Chondrocyte (in vitro differentiated cells): ENCODE results near the gene FYN. TPM values are rescaled to one million over a fixed set of nuclear protein-coding genes. Genes with fewer than 3 reads are reported as not detected.

Source experiments
- DNase-seq: peaks from one replicate; pipeline ENCODE4 v3.0.0; 2021; ENCODE audit warnings: mixed read lengths, low spot score
- H3K27ac Mint-ChIP-seq: one replicate; pipeline ENCODE4 v1.8.0; 2021; ENCODE audit warnings: mild to moderate bottlenecking, moderate library complexity, mixed read lengths; ENCODE audit not compliant: unreplicated experiment
- H3K27me3 Mint-ChIP-seq: 2 replicates; pipeline ENCODE4 v1.8.0; 2021; ENCODE audit warnings: low read depth, mixed read lengths
- H3K36me3 Mint-ChIP-seq: 2 replicates; pipeline ENCODE4 v1.8.0; 2021; ENCODE audit warnings: low read depth, mixed read lengths
- H3K4me1 Mint-ChIP-seq: 2 replicates; pipeline ENCODE4 v1.8.0; 2021; ENCODE audit warnings: low read depth, mild to moderate bottlenecking, mixed read lengths
- H3K4me3 Mint-ChIP-seq: one replicate; pipeline ENCODE4 v1.8.0; 2021; ENCODE audit warnings: mild to moderate bottlenecking, moderate library complexity, mixed read lengths; ENCODE audit not compliant: unreplicated experiment
- H3K9me3 Mint-ChIP-seq: 2 replicates; pipeline ENCODE4 v1.8.0; 2021; ENCODE audit warnings: low read depth, mixed read lengths
- CTCF ChIP-seq: fragments of 200-600 bp; sonication (generic); IDR thresholded peaks from 2 replicates; pipeline ENCODE4 v1.5.0; 2021; ENCODE audit warnings: antibody characterized with exemption, mild to moderate bottlenecking, moderate library complexity
- total RNA-seq: library from RNA; stranded (reverse); gene quantifications from 3 replicates; pipeline ENCODE4 v1.2.1, GENCODE V29; 2021

FYN gene
- total RNA-seq, 1 donor from 2014 or later: 109 TPM

- H3K36me3 Mint-ChIP-seq: no peaks in the 10 kb centered on the region
- DNase-seq: no peak
- H3K4me1 Mint-ChIP-seq: peaks cover 44% of the 10 kb centered on the region
- H3K4me3 Mint-ChIP-seq: no peak overlapping the region
- no peaks in the 10 kb centered on the region for H3K27me3 Mint-ChIP-seq
- no peak for TF ChIP-seq CTCF
- no peak overlapping the region for H3K27ac Mint-ChIP-seq
- H3K9me3 Mint-ChIP-seq: no peaks in the 10 kb centered on the region
These were observed 69.9 kb downstream of the FYN start for GRCh38 chr6:111803371-111803770.

- H3K27me3 Mint-ChIP-seq: no peaks in the 10 kb centered on the region
- H3K9me3 Mint-ChIP-seq: no peaks in the 10 kb centered on the region
- H3K27ac Mint-ChIP-seq: no peak overlapping the region
- H3K4me1 Mint-ChIP-seq: peaks cover 44% of the 10 kb centered on the region
- no peak for TF ChIP-seq CTCF
- no peak for DNase-seq
- H3K4me3 Mint-ChIP-seq: no peak overlapping the region
- no peaks in the 10 kb centered on the region for H3K36me3 Mint-ChIP-seq
These were observed 70.4 kb downstream of the FYN start for GRCh38 chr6:111802720-111803330.

GRCh38 chr6:111802015-111802414 lies 71.2 kb downstream of the FYN start:
- no peaks in the 10 kb centered on the region for H3K36me3 Mint-ChIP-seq
- H3K27ac Mint-ChIP-seq: no peak overlapping the region
- no peak for TF ChIP-seq CTCF
- H3K9me3 Mint-ChIP-seq: no peaks in the 10 kb centered on the region
- H3K27me3 Mint-ChIP-seq: no peaks in the 10 kb centered on the region
- DNase-seq: no peak
- H3K4me3 Mint-ChIP-seq: no peak overlapping the region
- peaks cover 44% of the 10 kb centered on the region for H3K4me1 Mint-ChIP-seq

GRCh38 chr6:111800821-111801220 lies 72.4 kb downstream of the FYN start:
- no peak for TF ChIP-seq CTCF
- no peak for DNase-seq
- H3K4me3 Mint-ChIP-seq: no peak overlapping the region
- no peaks in the 10 kb centered on the region for H3K9me3 Mint-ChIP-seq
- H3K27ac Mint-ChIP-seq: no peak overlapping the region
- H3K36me3 Mint-ChIP-seq: no peaks in the 10 kb centered on the region
- H3K27me3 Mint-ChIP-seq: no peaks in the 10 kb centered on the region
- peaks cover 43% of the 10 kb centered on the region for H3K4me1 Mint-ChIP-seq

GRCh38 chr6:111800259-111800765 lies 72.9 kb downstream of the FYN start:
- no peaks in the 10 kb centered on the region for H3K36me3 Mint-ChIP-seq
- TF ChIP-seq CTCF: no peak
- H3K4me1 Mint-ChIP-seq: peaks cover 38% of the 10 kb centered on the region
- H3K9me3 Mint-ChIP-seq: no peaks in the 10 kb centered on the region
- no peak overlapping the region for H3K27ac Mint-ChIP-seq
- no peak overlapping the region for H3K4me3 Mint-ChIP-seq
- no peak for DNase-seq
- H3K27me3 Mint-ChIP-seq: no peaks in the 10 kb centered on the region
